Testis (tissue), 3 donors: ENCODE measurements around the gene MRPL32. TPM values are rescaled to one million over a fixed set of nuclear protein-coding genes. Genes with fewer than 3 reads are reported as not detected.

Experiments
- DNase-seq: peaks from one replicate; pipeline ENCODE4 v3.0.0-alpha.2; 2019
- H3K27ac ChIP-seq, 2 donors: fragments of 200-600 bp; sonication (generic); one replicate each; pipeline ENCODE4 v1.5.1; 2019
- H3K27me3 ChIP-seq: fragments of 200-600 bp; sonication (generic); one replicate; pipeline ENCODE4 v1.5.1; 2019
- H3K36me3 ChIP-seq: fragments of 200-600 bp; sonication (generic); one replicate; pipeline ENCODE4 v1.5.1; 2017; ENCODE audit warnings: low read depth; ENCODE audit errors: missing control alignments
- H3K4me1 ChIP-seq: fragments of 200-600 bp; sonication (generic); one replicate; pipeline ENCODE4 v1.5.1; 2019
- H3K4me3 ChIP-seq, 2 donors: fragments of 200-600 bp; sonication (generic); one replicate each; pipeline ENCODE4 v1.5.1; 2017 to 2019
- H3K9me3 ChIP-seq: fragments of 200-600 bp; sonication (generic); one replicate; pipeline ENCODE4 v1.5.1; 2017
- POLR2A ChIP-seq: fragments of 450-650 bp; IDR thresholded peaks from one replicate; pipeline ENCODE4 v1.6.1; 2017; ENCODE audit warnings: antibody characterized with exemption, mild to moderate bottlenecking, moderate library complexity
- WGBS, 2 donors: methylation state at CpG; one replicate each; pipeline ENCODE4 v1.1.5; 2018; 5-methylcytosine and 5-hydroxymethylcytosine counted together
- intact Hi-C: fragments of 100-400 bp; cut with DNase I; formaldehyde crosslinking; loops from one replicate; pipeline ENCODE4 v1.15.1; 2023; ENCODE audit warnings: low total_unique reads
- polyA plus RNA-seq: library from polyadenylated mRNA; stranded (reverse); fragments of 350-450 nt; fragmentation: Illumina TruSeq; extraction: RNeasy Lipid Tissue Mini Kit (QIAGEN cat#74804); gene quantifications from one replicate; pipeline ENCODE4 v1.2.3, GENCODE V29; 2014; ENCODE audit warnings: low read depth, low replicate concordance; ENCODE audit not compliant: insufficient read depth
- total RNA-seq, 2 donors: library from RNA; depleted of rRNA; stranded (reverse); fragments of >200 nt; gene quantifications; one replicate each; pipeline ENCODE4 v1.2.3, GENCODE V29; 2016
- TF ChIP-seq, protein P1 (sequence below), 3 experiments: fragments of 450-650 bp in 2 of 3; fragments of 200-600 bp in 1 of 3; sonication (generic) in 1 of 3; IDR thresholded peaks; one replicate each; pipeline ENCODE4 v1.5.1; 2016 to 2019; ENCODE audit warnings: antibody characterized with exemption in 3 of 3, mild to moderate bottlenecking in 2 of 3, moderate library complexity in 1 of 3

The MRPL32 gene
- total and polyA plus RNA-seq, 3 donors from 2014 or later, result 46.9 to 56.8 (median 50.1) TPM

DNA sequence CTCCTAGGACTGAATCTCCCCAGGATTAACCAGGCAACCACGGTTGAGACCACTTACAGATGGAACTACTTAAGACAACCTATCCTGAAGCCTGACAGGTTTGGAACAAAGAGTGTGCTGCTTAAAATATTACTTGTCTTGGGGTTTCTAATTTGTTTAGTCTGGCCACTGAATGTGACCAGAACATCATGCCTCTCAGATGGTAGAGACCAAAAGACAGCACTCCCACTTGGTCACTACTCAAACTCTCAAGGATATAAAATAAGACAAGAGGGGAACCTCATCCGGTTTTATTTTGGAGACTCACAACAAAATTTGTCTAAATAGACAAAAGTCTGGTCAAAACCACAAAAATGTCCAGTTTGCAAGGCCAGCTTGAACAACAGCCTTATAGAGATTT lies 15.3 kb downstream of the MRPL32 start:
- no peaks in the 10 kb centered on the region for H3K27me3 ChIP-seq
- H3K36me3 ChIP-seq, result no peaks in the 10 kb centered on the region
- TF ChIP-seq, protein P1, sequence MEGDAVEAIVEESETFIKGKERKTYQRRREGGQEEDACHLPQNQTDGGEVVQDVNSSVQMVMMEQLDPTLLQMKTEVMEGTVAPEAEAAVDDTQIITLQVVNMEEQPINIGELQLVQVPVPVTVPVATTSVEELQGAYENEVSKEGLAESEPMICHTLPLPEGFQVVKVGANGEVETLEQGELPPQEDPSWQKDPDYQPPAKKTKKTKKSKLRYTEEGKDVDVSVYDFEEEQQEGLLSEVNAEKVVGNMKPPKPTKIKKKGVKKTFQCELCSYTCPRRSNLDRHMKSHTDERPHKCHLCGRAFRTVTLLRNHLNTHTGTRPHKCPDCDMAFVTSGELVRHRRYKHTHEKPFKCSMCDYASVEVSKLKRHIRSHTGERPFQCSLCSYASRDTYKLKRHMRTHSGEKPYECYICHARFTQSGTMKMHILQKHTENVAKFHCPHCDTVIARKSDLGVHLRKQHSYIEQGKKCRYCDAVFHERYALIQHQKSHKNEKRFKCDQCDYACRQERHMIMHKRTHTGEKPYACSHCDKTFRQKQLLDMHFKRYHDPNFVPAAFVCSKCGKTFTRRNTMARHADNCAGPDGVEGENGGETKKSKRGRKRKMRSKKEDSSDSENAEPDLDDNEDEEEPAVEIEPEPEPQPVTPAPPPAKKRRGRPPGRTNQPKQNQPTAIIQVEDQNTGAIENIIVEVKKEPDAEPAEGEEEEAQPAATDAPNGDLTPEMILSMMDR (IDR thresholded peaks at IDR 0.05), result no peak
- TF ChIP-seq POLR2A, result no peak
- no peaks in the 10 kb centered on the region for H3K9me3 ChIP-seq
- no peaks in the 10 kb centered on the region for H3K4me1 ChIP-seq
- no peak for DNase-seq
- WGBS, 2 donors, result 78 to 85% methylated on average over 2 of the region's 2 CpGs
- intact Hi-C loops, result no loop called here
- H3K4me3 ChIP-seq, result no peak overlapping the region
- H3K27ac ChIP-seq, result no peak overlapping the region

- Histone ChIP-seq H3K36me3 (no peaks in the 10 kb centered on the region), H3K27ac (no peak overlapping the region), H3K9me3 (no peaks in the 10 kb centered on the region), H3K27me3 (no peaks in the 10 kb centered on the region), H3K4me3 (no peak overlapping the region), H3K4me1 (no peaks in the 10 kb centered on the region)
- DNase-seq, result no peak
- WGBS, 2 donors, result 63 to 72% methylated on average over 3 of the region's 3 CpGs
- TF ChIP-seq, protein P1 (IDR thresholded peaks at IDR 0.05), result no peak
- intact Hi-C loops, result no loop called here
These were observed 18.2 kb downstream of the MRPL32 start for GRCh38 chr7:42950417-42950816.

DNA sequence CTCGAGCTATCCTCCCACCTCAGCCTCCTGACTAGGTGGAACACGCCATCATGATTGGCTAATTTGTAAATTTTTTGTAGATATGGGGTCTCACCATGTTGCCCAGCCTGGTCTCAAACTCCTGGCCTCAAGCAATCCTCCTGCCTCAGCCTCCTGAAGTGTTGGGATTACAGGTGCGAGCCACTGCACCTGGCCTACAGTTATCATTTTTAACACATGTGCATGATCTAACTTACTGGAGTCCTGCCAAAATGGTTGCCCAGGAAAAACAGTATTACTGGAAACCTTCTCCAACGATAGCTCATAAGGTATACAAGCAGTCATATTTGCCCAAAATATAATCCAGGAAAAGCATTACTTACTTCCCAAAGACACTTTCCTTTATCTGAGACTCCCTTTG lies 20.2 kb downstream of the MRPL32 start:
- no peak overlapping the region for H3K27ac ChIP-seq
- H3K27me3 ChIP-seq, result no peaks in the 10 kb centered on the region
- no peak overlapping the region for H3K4me3 ChIP-seq
- no peaks in the 10 kb centered on the region for H3K36me3 ChIP-seq
- H3K4me1 ChIP-seq, result no peaks in the 10 kb centered on the region
- no peaks in the 10 kb centered on the region for H3K9me3 ChIP-seq
- WGBS, 2 donors, result 78 to 85% methylated on average over 4 of the region's 4 CpGs
- intact Hi-C loops, result no loop called here
- TF ChIP-seq POLR2A, result no peak
- TF ChIP-seq, protein P1 (IDR thresholded peaks at IDR 0.05), result no peak
- no peak for DNase-seq

- Histone ChIP-seq H3K27ac (no peak overlapping the region), H3K4me1 (no peaks in the 10 kb centered on the region), H3K9me3 (no peaks in the 10 kb centered on the region), H3K36me3 (no peaks in the 10 kb centered on the region), H3K4me3 (no peak overlapping the region), H3K27me3 (no peaks in the 10 kb centered on the region)
- DNase-seq, result no peak
- WGBS, 2 donors, result 90 to 92% methylated on average over 4 of the region's 4 CpGs
- intact Hi-C loops, result no loop called here
- TF ChIP-seq POLR2A, result no peak
These were observed 21.8 kb downstream of the MRPL32 start for GRCh38 chr7:42953994-42954393.

DNA sequence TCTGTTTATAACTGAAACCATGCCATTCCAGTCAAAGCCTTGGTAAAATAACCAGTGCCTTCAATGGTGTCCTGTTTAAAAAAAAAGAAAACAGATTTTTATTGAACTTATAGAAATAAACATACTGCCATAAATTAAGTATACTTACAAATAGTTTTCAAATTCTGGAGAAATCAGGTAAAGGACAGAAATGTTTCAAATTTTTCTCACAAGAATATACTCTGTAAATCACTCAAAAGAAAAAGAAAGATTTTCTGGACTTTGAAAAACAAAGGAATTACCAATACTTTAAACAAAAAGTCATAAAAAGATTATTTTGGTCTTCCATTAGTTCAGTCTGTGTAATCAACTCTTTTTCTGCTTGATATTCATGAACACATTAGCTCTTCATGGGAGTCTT lies 23.9 kb downstream of the MRPL32 start:
- Histone ChIP-seq H3K27ac (no peak overlapping the region), H3K9me3 (no peaks in the 10 kb centered on the region), H3K36me3 (no peaks in the 10 kb centered on the region), H3K4me3 (no peak overlapping the region), H3K4me1 (no peaks in the 10 kb centered on the region), H3K27me3 (no peaks in the 10 kb centered on the region)
- intact Hi-C loops, result no loop called here
- TF ChIP-seq, protein P1 (IDR thresholded peaks at IDR 0.05), result no peak
- no peak for DNase-seq
